Vagina (tissue), 2 donors: ENCODE results near the gene BNIP3. TPM values are rescaled to one million over a fixed set of nuclear protein-coding genes. Genes with fewer than 3 reads are reported as not detected.

ENCODE experiments used
- DNase-seq, 2 donors: peaks; one replicate each; pipeline ENCODE4 v3.0.0-alpha.2; 2017; ENCODE audit errors: extremely low spot score in 2 of 2
- H3K27ac ChIP-seq: fragments of 200-600 bp; sonication (generic); one replicate; pipeline ENCODE4 v1.5.1; 2019
- H3K27me3 ChIP-seq: fragments of 200-600 bp; sonication (generic); one replicate; pipeline ENCODE4 v1.5.1; 2019
- H3K36me3 ChIP-seq, 2 donors: fragments of 200-600 bp; sonication (generic); one replicate each; pipeline ENCODE4 v1.5.1; 2017 to 2019
- H3K4me1 ChIP-seq: fragments of 200-600 bp; sonication (generic); one replicate; pipeline ENCODE4 v1.5.1; 2019
- H3K4me3 ChIP-seq, 2 donors: fragments of 200-600 bp; sonication (generic); 1 replicate in 1 of 2; 2 replicates in 1 of 2; pipeline ENCODE4 v1.5.1; 2016 to 2019
- H3K9me3 ChIP-seq: fragments of 200-600 bp; sonication (generic); one replicate; pipeline ENCODE4 v1.5.1; 2019
- CTCF ChIP-seq, 3 experiments: fragments of 450-650 bp in 2 of 3; fragments of 200-600 bp in 1 of 3; sonication (generic) in 1 of 3; IDR thresholded peaks; one replicate each; pipeline ENCODE4 v1.5.1; 2017 to 2019; ENCODE audit warnings: antibody characterized with exemption in 3 of 3, mild to moderate bottlenecking in 2 of 3, moderate library complexity in 2 of 3
- POLR2A ChIP-seq, 2 donors: fragments of 450-650 bp; IDR thresholded peaks; one replicate each; pipeline ENCODE4 v1.6.1; 2017; ENCODE audit warnings: antibody characterized with exemption in 2 of 2, mild to moderate bottlenecking in 2 of 2, moderate library complexity in 2 of 2
- POLR2AphosphoS5 ChIP-seq, 2 donors: sonication (generic); formaldehyde crosslinking; IDR thresholded peaks; one replicate each; pipeline ENCODE4 v1.9.0; 2017; ENCODE audit warnings: antibody characterized with exemption in 2 of 2, mild to moderate bottlenecking in 2 of 2, low read depth in 1 of 2; ENCODE audit not compliant: insufficient read depth in 1 of 2
- intact Hi-C: fragments of 100-400 bp; cut with DNase I; formaldehyde crosslinking; loops from one replicate; pipeline ENCODE4 v1.15.1; 2023
- total RNA-seq: library from RNA; depleted of rRNA; stranded (reverse); fragments of >200 nt; gene quantifications from one replicate; pipeline ENCODE4 v1.2.3, GENCODE V29; 2016

BNIP3 gene
- total RNA-seq, 1 donor from 2014 or later: 40.8 TPM

- no peak overlapping the region for H3K4me3 ChIP-seq
Measured at GRCh38 chr10:131978851-131979250, 2.9 kb downstream of the BNIP3 start.

GRCh38 chr10:131978366-131978765 is 3.4 kb downstream of the BNIP3 start:
- Histone ChIP-seq H3K4me3 (no peak overlapping the region), H3K27ac (no peak overlapping the region), H3K4me1 (peaks cover 54% of the 10 kb centered on the region), H3K9me3 (no peaks in the 10 kb centered on the region), H3K36me3 (no peaks in the 10 kb centered on the region), H3K27me3 (no peaks in the 10 kb centered on the region)
- TF ChIP-seq POLR2AphosphoS5 (IDR thresholded peaks at IDR 0.05; ENCODE audit: insufficient read depth in 1 of 2, low read depth in 1 of 2): no peak
- intact Hi-C loops: no loop called here
- no peak for DNase-seq

More at GRCh38 chr10:131978851-131979250, 2.9 kb downstream of the BNIP3 start:
- H3K36me3 ChIP-seq: no peaks in the 10 kb centered on the region
- no peaks in the 10 kb centered on the region for H3K27me3 ChIP-seq
- TF ChIP-seq POLR2A (IDR thresholded peaks at IDR 0.05) (no peak), POLR2AphosphoS5 (IDR thresholded peaks at IDR 0.05; ENCODE audit: insufficient read depth in 1 of 2, low read depth in 1 of 2) (no peak), CTCF (IDR thresholded peaks at IDR 0.05) (no peak)
- no peak for DNase-seq
- no peaks in the 10 kb centered on the region for H3K9me3 ChIP-seq
- intact Hi-C loops: no loop called here
- H3K27ac ChIP-seq: no peak overlapping the region
- peaks cover 52% of the 10 kb centered on the region for H3K4me1 ChIP-seq

- intact Hi-C loops: no loop called here
- no peak for TF ChIP-seq CTCF (IDR thresholded peaks at IDR 0.05)
- no peak for TF ChIP-seq POLR2AphosphoS5 (IDR thresholded peaks at IDR 0.05; ENCODE audit: insufficient read depth in 1 of 2, low read depth in 1 of 2)
- TF ChIP-seq POLR2A (IDR thresholded peaks at IDR 0.05): no peak
- DNase-seq: no peak
- Histone ChIP-seq H3K27ac (no peak overlapping the region), H3K4me1 (peaks cover 50% of the 10 kb centered on the region), H3K4me3 (no peak overlapping the region), H3K36me3 (no peaks in the 10 kb centered on the region), H3K27me3 (no peaks in the 10 kb centered on the region), H3K9me3 (no peaks in the 10 kb centered on the region)
Measured at GRCh38 chr10:131977323-131978096, 4.2 kb downstream of the BNIP3 start.

GRCh38 chr10:131975796-131976195 is 5.9 kb downstream of the BNIP3 start:
- no peaks in the 10 kb centered on the region for H3K9me3 ChIP-seq
- intact Hi-C loops: no loop called here
- H3K4me3 ChIP-seq: no peak overlapping the region
- no peak for DNase-seq
- TF ChIP-seq POLR2A (IDR thresholded peaks at IDR 0.05) (no peak), CTCF (IDR thresholded peaks at IDR 0.05) (no peak), POLR2AphosphoS5 (IDR thresholded peaks at IDR 0.05; ENCODE audit: insufficient read depth in 1 of 2, low read depth in 1 of 2) (no peak)
- H3K36me3 ChIP-seq: peaks cover 0 to 10% of the 10 kb centered on the region in 2 donors
- peaks cover 43% of the 10 kb centered on the region for H3K4me1 ChIP-seq
- no peaks in the 10 kb centered on the region for H3K27me3 ChIP-seq
- no peak overlapping the region for H3K27ac ChIP-seq

GRCh38 chr10:131975003-131975402 is 6.7 kb downstream of the BNIP3 start:
- H3K27ac ChIP-seq: no peak overlapping the region
- TF ChIP-seq CTCF (IDR thresholded peaks at IDR 0.05) (no peak), POLR2AphosphoS5 (IDR thresholded peaks at IDR 0.05; ENCODE audit: insufficient read depth in 1 of 2, low read depth in 1 of 2) (no peak), POLR2A (IDR thresholded peaks at IDR 0.05) (no peak)
- no peak overlapping the region for H3K4me3 ChIP-seq
- peaks cover 0 to 18% of the 10 kb centered on the region in 2 donors for H3K36me3 ChIP-seq
- H3K4me1 ChIP-seq: peaks cover 35% of the 10 kb centered on the region
- no peaks in the 10 kb centered on the region for H3K27me3 ChIP-seq
- H3K9me3 ChIP-seq: no peaks in the 10 kb centered on the region
- no peak for DNase-seq
- intact Hi-C loops: no loop called here
